ENCODE results near the gene ETHE1. TPM values are rescaled to one million over a fixed set of nuclear protein-coding genes. Genes with fewer than 3 reads are reported as not detected.

Gene ETHE1
- total RNA-seq, 2 experiments from 2014 or later, result 1.7 to 6.4 TPM

DNA sequence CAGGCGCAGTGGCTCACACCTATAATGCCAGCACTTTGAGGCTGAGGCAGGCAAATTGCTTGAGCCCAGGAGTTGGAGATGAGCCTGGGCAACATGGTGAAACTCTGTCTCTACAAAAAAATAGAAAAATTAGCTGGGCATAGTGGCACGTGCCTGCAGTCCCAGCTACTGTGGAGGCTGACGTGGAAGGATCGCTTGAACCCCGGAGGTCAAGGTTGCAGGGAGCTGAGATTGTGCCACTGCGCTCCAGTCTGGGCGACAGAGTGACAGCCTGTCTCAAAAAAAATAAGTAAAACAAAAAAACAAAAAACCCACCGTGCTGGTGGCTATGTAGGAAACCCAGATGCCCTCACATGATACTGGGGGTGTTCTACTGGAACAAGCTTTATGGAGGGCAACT is 38.8 kb downstream of the ETHE1 start:
- Histone ChIP-seq H4K20me1 (ENCODE audit: insufficient read depth, low read length) (no peaks in the 10 kb centered on the region), H3K4me2 (ENCODE audit: low read length) (no peak overlapping the region), H3K36me3 (ENCODE audit: insufficient read depth, low read length) (no peaks in the 10 kb centered on the region), H3K4me3 (ENCODE audit: low read depth, low read length, poor library complexity, severe bottlenecking) (no peak overlapping the region), H3K9me2 (ENCODE audit: insufficient read depth, low read length) (no peaks in the 10 kb centered on the region), H2AFZ (ENCODE audit: low read length) (no peak overlapping the region), H3K9me3 (ENCODE audit: low read length) (no peaks in the 10 kb centered on the region), H3K79me2 (ENCODE audit: insufficient read depth, low read depth, low read length) (no peaks in the 10 kb centered on the region), H3K4me1 (ENCODE audit: insufficient read depth, low read length, poor library complexity, severe bottlenecking) (no peaks in the 10 kb centered on the region), H3K27ac (ENCODE audit: low read depth, low read length, poor library complexity, severe bottlenecking) (no peak overlapping the region)
- TF ChIP-seq EZH2phosphoT487 (IDR thresholded peaks at IDR 0.05; ENCODE audit: borderline replicate concordance, low read depth, low read length), result no peak
- TF ChIP-seq CTCF (conservative IDR thresholded peaks at IDR 0.05; ENCODE audit: low read length), result no peak
- intact Hi-C loops (cut with micrococcal nuclease; ENCODE audit: unreplicated experiment), result no loop called here
- no TSS peak for BruUV-seq (replicated peaks)
- POLR2A ChIA-PET, result no interaction called here
- DNase-seq (ENCODE audit: low spot score), result no peak
- CTCF ChIA-PET (ENCODE audit: unreplicated experiment), result no interaction called here

- H3K4me1 ChIP-seq (ENCODE audit: insufficient read depth, low read length, poor library complexity, severe bottlenecking), result no peaks in the 10 kb centered on the region
- no peak for DNase-seq (ENCODE audit: low spot score)
- no peaks in the 10 kb centered on the region for H3K9me3 ChIP-seq (ENCODE audit: low read length)
- H3K4me3 ChIP-seq (ENCODE audit: low read depth, low read length, poor library complexity, severe bottlenecking), result no peak overlapping the region
- no peaks in the 10 kb centered on the region for H3K79me2 ChIP-seq (ENCODE audit: insufficient read depth, low read depth, low read length)
- ChIA-PET POLR2A (no interaction called here), CTCF (ENCODE audit: unreplicated experiment) (no interaction called here)
- no peaks in the 10 kb centered on the region for H4K20me1 ChIP-seq (ENCODE audit: insufficient read depth, low read length)
- H2AFZ ChIP-seq (ENCODE audit: low read length), result no peak overlapping the region
- intact Hi-C loops (cut with micrococcal nuclease; ENCODE audit: unreplicated experiment), result no loop called here
- BruUV-seq (replicated peaks), result no TSS peak
- no peak overlapping the region for H3K4me2 ChIP-seq (ENCODE audit: low read length)
- no peak overlapping the region for H3K27ac ChIP-seq (ENCODE audit: low read depth, low read length, poor library complexity, severe bottlenecking)
- no peaks in the 10 kb centered on the region for H3K36me3 ChIP-seq (ENCODE audit: insufficient read depth, low read length)
- no peaks in the 10 kb centered on the region for H3K9me2 ChIP-seq (ENCODE audit: insufficient read depth, low read length)
- TF ChIP-seq EZH2phosphoT487 (IDR thresholded peaks at IDR 0.05; ENCODE audit: borderline replicate concordance, low read depth, low read length) (no peak), CTCF (conservative IDR thresholded peaks at IDR 0.05; ENCODE audit: low read length) (no peak)
These were observed 40.6 kb downstream of the ETHE1 start for GRCh38 chr19:43486412-43486811.

DNA sequence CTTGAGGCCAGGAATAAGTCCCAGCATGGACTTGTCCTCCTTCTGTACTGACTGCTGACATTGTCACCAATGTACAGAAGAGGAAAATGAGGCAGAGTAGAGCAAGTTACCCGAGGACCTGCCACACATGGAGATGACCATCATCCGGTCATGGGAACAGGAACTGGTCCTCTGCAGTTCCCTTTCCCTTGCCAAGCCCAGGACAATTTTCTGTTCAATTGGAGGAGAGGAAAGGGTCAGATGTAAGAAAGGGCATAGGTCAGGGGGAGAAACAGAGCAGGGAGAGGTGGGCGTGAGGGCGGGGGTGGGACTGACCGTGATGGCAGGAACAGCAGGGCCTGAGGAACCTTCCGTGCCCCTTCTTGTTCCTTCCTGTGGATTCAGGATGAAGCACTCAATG is 41.0 kb downstream of the ETHE1 start:
- intact Hi-C loops (cut with micrococcal nuclease; ENCODE audit: unreplicated experiment), result no loop called here
- H2AFZ ChIP-seq (ENCODE audit: low read length), result no peak overlapping the region
- no peaks in the 10 kb centered on the region for H4K20me1 ChIP-seq (ENCODE audit: insufficient read depth, low read length)
- POLR2A ChIA-PET, result no interaction called here
- no peaks in the 10 kb centered on the region for H3K36me3 ChIP-seq (ENCODE audit: insufficient read depth, low read length)
- H3K79me2 ChIP-seq (ENCODE audit: insufficient read depth, low read depth, low read length), result no peaks in the 10 kb centered on the region
- CTCF ChIA-PET (ENCODE audit: unreplicated experiment), result no interaction called here
- H3K4me1 ChIP-seq (ENCODE audit: insufficient read depth, low read length, poor library complexity, severe bottlenecking), result no peaks in the 10 kb centered on the region
- H3K4me2 ChIP-seq (ENCODE audit: low read length), result no peak overlapping the region
- no peak overlapping the region for H3K27ac ChIP-seq (ENCODE audit: low read depth, low read length, poor library complexity, severe bottlenecking)
- no TSS peak for BruUV-seq (replicated peaks)
- no peak overlapping the region for H3K4me3 ChIP-seq (ENCODE audit: low read depth, low read length, poor library complexity, severe bottlenecking)
- H3K9me3 ChIP-seq (ENCODE audit: low read length), result no peaks in the 10 kb centered on the region
- TF ChIP-seq EZH2phosphoT487 (IDR thresholded peaks at IDR 0.05; ENCODE audit: borderline replicate concordance, low read depth, low read length) (no peak), CTCF (conservative IDR thresholded peaks at IDR 0.05; ENCODE audit: low read length) (no peak)
- H3K9me2 ChIP-seq (ENCODE audit: insufficient read depth, low read length), result no peaks in the 10 kb centered on the region
- DNase-seq (ENCODE audit: low spot score), result no peak

Data from OCI-LY7 (cell line).